Right atrium auricular region (tissue), 2 donors: Measurements from ENCODE around the gene MTPN. TPM values are rescaled to one million over a fixed set of nuclear protein-coding genes. Genes with fewer than 3 reads are reported as not detected.

Experiments
- DNase-seq: peaks from one replicate; pipeline ENCODE4 v3.0.0-alpha.2; 2019; ENCODE audit warnings: low spot score
- H3K27ac ChIP-seq, 2 donors: fragments of 200-600 bp; sonication (generic); 1 replicate in 1 of 2; 2 replicates in 1 of 2; pipeline ENCODE4 v1.5.1; 2016 to 2019
- H3K27me3 ChIP-seq, 2 donors: fragments of 200-600 bp; sonication (generic); one replicate each; pipeline versions ENCODE4 v1.5.1 to v1.6.0; 2017 to 2019
- H3K36me3 ChIP-seq: fragments of 200-600 bp; sonication (generic); one replicate; pipeline ENCODE4 v1.5.1; 2016
- H3K4me1 ChIP-seq, 2 donors: fragments of 200-600 bp; sonication (generic); one replicate each; pipeline versions ENCODE4 v1.5.1 to v1.6.0; 2017 to 2019
- H3K4me3 ChIP-seq, 2 donors: fragments of 200-600 bp; sonication (generic); 1 replicate in 1 of 2; 2 replicates in 1 of 2; pipeline ENCODE4 v1.5.1; 2017 to 2019; ENCODE audit warnings: mild to moderate bottlenecking in 1 of 2, moderate library complexity in 1 of 2
- H3K9me3 ChIP-seq, 2 donors: fragments of 200-600 bp; sonication (generic); one replicate each; pipeline ENCODE4 v1.5.1; 2019
- total RNA-seq, 2 donors: library from RNA; depleted of rRNA; stranded (reverse); fragments of >200 nt; gene quantifications; one replicate each; pipeline ENCODE4 v1.1.0, GENCODE V29; 2016
- TF ChIP-seq, protein P1 (sequence below), 2 donors: fragments of 200-600 bp; sonication (generic); IDR thresholded peaks; one replicate each; pipeline ENCODE4 v1.5.1; 2019; ENCODE audit warnings: antibody characterized with exemption in 2 of 2

Gene MTPN
- total RNA-seq, 2 donors from 2014 or later = 91.9 to 103 TPM

DNA sequence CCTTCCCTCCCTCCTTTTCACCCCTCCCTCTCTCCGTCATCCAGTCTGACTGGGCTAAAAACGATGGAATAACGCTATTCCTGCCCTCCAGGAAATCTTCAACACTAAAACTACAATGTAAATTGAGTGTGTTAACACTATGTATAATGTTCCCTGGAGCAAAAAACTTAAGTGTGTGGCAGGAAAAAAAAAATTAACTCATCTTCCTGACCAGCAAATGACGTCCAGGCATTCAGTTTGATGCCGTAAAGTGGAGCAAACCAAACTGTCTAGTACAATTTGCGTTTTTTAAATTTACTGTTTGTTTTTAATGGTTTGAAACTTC is 545 bp upstream of the MTPN start:
- no peak for DNase-seq
- Histone ChIP-seq H3K36me3 (no peaks in the 10 kb centered on the region), H3K27ac (peak overlapping the region; percentile 90 to 92), H3K27me3 (no peaks in the 10 kb centered on the region), H3K4me3 (peak overlapping the region; percentile 94 to 96), H3K4me1 (peaks cover 0 to 54% of the 10 kb centered on the region in 2 donors), H3K9me3 (no peaks in the 10 kb centered on the region)
- TF ChIP-seq, protein P1, sequence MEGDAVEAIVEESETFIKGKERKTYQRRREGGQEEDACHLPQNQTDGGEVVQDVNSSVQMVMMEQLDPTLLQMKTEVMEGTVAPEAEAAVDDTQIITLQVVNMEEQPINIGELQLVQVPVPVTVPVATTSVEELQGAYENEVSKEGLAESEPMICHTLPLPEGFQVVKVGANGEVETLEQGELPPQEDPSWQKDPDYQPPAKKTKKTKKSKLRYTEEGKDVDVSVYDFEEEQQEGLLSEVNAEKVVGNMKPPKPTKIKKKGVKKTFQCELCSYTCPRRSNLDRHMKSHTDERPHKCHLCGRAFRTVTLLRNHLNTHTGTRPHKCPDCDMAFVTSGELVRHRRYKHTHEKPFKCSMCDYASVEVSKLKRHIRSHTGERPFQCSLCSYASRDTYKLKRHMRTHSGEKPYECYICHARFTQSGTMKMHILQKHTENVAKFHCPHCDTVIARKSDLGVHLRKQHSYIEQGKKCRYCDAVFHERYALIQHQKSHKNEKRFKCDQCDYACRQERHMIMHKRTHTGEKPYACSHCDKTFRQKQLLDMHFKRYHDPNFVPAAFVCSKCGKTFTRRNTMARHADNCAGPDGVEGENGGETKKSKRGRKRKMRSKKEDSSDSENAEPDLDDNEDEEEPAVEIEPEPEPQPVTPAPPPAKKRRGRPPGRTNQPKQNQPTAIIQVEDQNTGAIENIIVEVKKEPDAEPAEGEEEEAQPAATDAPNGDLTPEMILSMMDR (IDR thresholded peaks at IDR 0.05) = no peak

DNA sequence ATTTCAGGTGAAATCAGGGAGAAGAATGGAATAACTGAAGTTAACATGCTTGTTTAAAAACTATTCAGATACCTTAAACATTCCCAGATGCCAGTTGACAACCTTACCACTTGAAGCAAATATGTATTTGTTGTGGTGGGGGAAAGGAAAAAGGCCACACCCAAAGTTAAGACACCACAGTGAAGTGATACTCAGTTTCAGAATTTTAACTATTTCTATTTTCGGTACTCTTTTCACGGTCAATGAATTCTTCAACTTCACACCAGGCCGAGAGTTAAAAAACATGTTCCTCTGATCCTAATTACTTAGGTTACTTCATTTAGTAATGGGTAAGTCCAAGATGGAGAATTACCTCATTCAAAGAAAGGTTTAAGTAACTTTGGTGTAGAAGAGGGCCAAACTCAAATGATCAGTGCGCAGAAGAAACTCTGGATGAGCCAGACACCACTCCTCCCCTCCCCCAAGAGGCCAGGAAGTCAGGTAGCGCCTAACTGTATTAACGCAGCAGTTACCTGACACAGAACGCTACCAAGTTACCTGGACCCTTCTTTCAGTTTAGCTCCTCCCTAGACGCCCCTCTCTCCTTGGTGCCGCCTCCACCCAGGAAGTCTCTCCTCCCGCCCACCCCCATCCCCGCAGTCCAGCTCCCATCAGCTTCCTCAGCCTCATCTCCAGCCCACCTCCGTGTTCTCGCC is 700 bp downstream of the MTPN start:
- DNase-seq = no peak

DNA sequence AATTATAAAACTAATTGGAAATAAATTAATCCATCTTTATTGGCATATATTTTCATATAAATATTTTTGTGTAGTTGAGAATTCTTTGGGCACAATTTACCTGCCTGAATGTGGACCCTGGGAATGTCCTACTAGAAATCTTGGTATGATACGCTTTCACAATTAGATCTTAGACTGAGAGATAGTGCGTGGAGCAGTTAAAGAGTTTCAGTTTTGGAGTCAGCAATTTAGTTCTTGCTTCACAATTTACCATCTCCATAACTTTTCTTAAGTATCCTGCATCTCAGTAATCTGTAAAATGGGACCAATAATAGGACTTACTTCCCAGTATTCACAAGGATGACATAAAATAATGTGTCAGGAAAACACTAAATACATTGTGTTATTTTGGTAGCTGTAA is 2.0 kb downstream of the MTPN start:
- peaks cover 0 to 60% of the 10 kb centered on the region in 2 donors for H3K4me1 ChIP-seq
- no peak overlapping the region for H3K27ac ChIP-seq

More for the DNA sequence above, 700 bp downstream of the MTPN start:
- H3K4me1 ChIP-seq = peaks cover 0 to 60% of the 10 kb centered on the region in 2 donors
- TF ChIP-seq, protein P1 (IDR thresholded peaks at IDR 0.05) = no peak
- H3K4me3 ChIP-seq = peak overlapping the region; percentile 94 to 96
- peak overlapping the region; percentile 90 to 92 for H3K27ac ChIP-seq
- H3K36me3 ChIP-seq = no peaks in the 10 kb centered on the region
- no peaks in the 10 kb centered on the region for H3K27me3 ChIP-seq
- no peaks in the 10 kb centered on the region for H3K9me3 ChIP-seq

DNA sequence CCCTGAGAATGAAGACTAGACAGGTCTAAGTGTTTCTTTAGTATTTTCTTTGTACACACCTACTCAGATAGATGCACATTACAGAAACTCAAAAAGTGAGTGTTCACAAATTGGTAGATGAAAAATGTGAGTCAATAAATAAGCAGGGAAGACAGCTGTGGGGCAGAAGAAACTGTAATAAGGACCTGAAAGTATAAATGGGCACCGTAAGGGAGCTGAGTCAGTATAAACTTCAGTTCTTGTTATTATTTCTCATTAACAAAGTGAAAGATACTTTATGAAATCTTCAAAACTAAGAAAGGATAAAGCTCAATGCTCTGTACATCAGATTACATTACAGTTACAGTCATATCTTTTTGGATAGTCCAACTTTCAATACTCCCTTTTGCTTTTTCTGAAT is 2.5 kb downstream of the MTPN start:
- DNase-seq = no peak
- Histone ChIP-seq H3K36me3 (no peaks in the 10 kb centered on the region), H3K27me3 (no peaks in the 10 kb centered on the region), H3K4me3 (no peak overlapping the region), H3K4me1 (peaks cover 0 to 55% of the 10 kb centered on the region in 2 donors), H3K9me3 (no peaks in the 10 kb centered on the region), H3K27ac (no peak overlapping the region)
- TF ChIP-seq, protein P1 (IDR thresholded peaks at IDR 0.05) = no peak

More for the DNA sequence above, 2.0 kb downstream of the MTPN start:
- Histone ChIP-seq H3K36me3 (no peaks in the 10 kb centered on the region), H3K27me3 (no peaks in the 10 kb centered on the region), H3K9me3 (no peaks in the 10 kb centered on the region), H3K4me3 (no peak overlapping the region)
- DNase-seq = no peak
- TF ChIP-seq, protein P1 (IDR thresholded peaks at IDR 0.05) = no peak

DNA sequence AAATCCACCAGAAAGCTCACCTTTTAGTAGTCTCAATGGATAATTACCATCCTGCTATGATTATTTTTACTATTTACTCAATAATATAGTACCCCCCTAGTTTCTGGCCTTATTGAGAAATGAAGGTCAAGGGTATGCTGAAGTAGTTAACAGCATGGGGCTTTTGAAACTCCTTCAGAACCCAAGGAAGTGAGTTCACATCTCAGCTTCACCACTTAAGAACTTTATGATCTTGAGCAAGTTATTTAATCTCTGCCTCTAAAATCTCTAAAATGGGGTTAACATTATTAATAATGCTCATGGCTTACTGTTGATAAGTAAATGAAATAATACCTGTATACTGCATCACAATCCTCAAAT is 5.8 kb downstream of the MTPN start:
- Histone ChIP-seq H3K4me1 (peaks cover 0 to 52% of the 10 kb centered on the region in 2 donors), H3K4me3 (no peak overlapping the region), H3K9me3 (no peaks in the 10 kb centered on the region), H3K36me3 (no peaks in the 10 kb centered on the region), H3K27me3 (no peaks in the 10 kb centered on the region), H3K27ac (no peak overlapping the region)
- no peak for DNase-seq
- TF ChIP-seq, protein P1 (IDR thresholded peaks at IDR 0.05) = no peak
